ENCODE measurements around the gene CASP10. TPM values are rescaled to one million over a fixed set of nuclear protein-coding genes. Genes with fewer than 3 reads are reported as not detected.

The CASP10 gene
- total and polyA plus RNA-seq, 2 of the 4 experiments (the other 2 are of a cell fraction) = 0.12 to 0.90 TPM

DNA sequence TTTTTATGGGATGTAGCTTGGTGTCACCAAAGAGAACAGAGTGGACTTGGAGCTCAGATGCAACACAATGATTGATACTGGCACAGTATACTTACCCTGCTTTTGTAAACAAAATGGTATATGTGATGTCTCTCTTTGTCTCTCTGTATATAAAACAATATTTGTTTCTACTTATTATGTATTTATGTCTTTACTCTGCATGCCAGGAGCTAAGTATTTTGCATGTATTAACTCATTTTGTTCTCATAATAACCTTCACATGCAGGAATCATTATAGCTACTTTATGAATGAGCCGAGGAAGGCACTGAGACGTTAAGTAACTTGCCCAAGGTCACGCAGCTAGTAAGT lies 49.5 kb downstream of the CASP10 start:
- peaks cover 6% of the 10 kb centered on the region; the same call in 1 of the 2 replicates for H3K4me1 ChIP-seq (ENCODE audit: control insufficient read depth, insufficient read depth, low read length)
- BruUV-seq (replicated peaks) = no TSS peak
- H3K14ac ChIP-seq (replicated peaks; ENCODE audit: low read depth, low read length) = no peak overlapping the region
- H3K36me3 ChIP-seq (ENCODE audit: control insufficient read depth, insufficient read depth, low read length) = no peaks in the 10 kb centered on the region
- ChIA-PET CTCF (interaction anchor here (0.5 to 1.7 kb wide), 19 partner anchors 9 to 460 kb away, joined by 3 to 8 read pairs (median 4); partner anchors contain the start of genes CASP10, STRADB and TRAK2), POLR2A (ENCODE audit: unreplicated experiment) (no interaction called here)
- DNase-seq = no peak
- no peak overlapping the region for H3K4me3 ChIP-seq (ENCODE audit: insufficient read depth, low read depth, low read length)
- in situ Hi-C loops (cut with MboI; ENCODE audit: low sequenced_read_pairs) = loop anchor here (25.0 kb wide), 1 partner anchor 380 kb away; a partner anchor contains a TSS
- peak overlapping the region; percentile 86 for H2AFZ ChIP-seq (replicated peaks; ENCODE audit: low read length, poor library complexity)
- no peak overlapping the region for H3K9ac ChIP-seq (ENCODE audit: low read depth, low read length)
- no peak overlapping the region for H2BK5ac ChIP-seq (ENCODE audit: low read depth, low read length, poor library complexity, severe bottlenecking)
- H3K56ac ChIP-seq (ENCODE audit: extremely low read depth, insufficient read depth, low read length) = no peak overlapping the region
- no CpG with 5 or more reads among the region's 3 CpGs for WGBS, 2 experiments (ENCODE audit: extremely low coverage in 2 of 2, insufficient read length in 1 of 2)
- H4K20me1 ChIP-seq (ENCODE audit: insufficient read depth, low read length) = no peaks in the 10 kb centered on the region
- no peaks in the 10 kb centered on the region for H3K9me1 ChIP-seq (ENCODE audit: insufficient read depth, low read length)
- no peak overlapping the region; the same call in 1 of the 2 replicates for H4K5ac ChIP-seq (ENCODE audit: low read depth, low read length)
- intact Hi-C loops (cut with micrococcal nuclease) = loop anchor here (1.0 to 10.0 kb wide), 4 partner anchors 49 to 472 kb away; partner anchors contain the start of gene CASP10
- H3K9me3 ChIP-seq (ENCODE audit: control insufficient read depth, insufficient read depth, low read length) = no peaks in the 10 kb centered on the region
- H4K8ac ChIP-seq (ENCODE audit: low read depth in 2 of 2, low read length in 2 of 2) = peak overlapping the region; percentile 97 to 99; a peak in 3 of 4 replicates
- H2BK120ac ChIP-seq (ENCODE audit: low read depth, low read length) = no peak overlapping the region
- ATAC-seq (ENCODE audit: low read depth) = no peak
- H3K18ac ChIP-seq (ENCODE audit: low read depth, low read length) = no peak overlapping the region
- no peak for TF ChIP-seq RFX5 (IDR thresholded peaks at IDR 0.05; ENCODE audit: low read depth, low read length)
- TF ChIP-seq FOS (IDR thresholded peaks at IDR 0.05; ENCODE audit: low read depth, low read length) = no peak
- no peak for TF ChIP-seq MAFK (IDR thresholded peaks at IDR 0.05; ENCODE audit: low read depth, low read length)
- TF ChIP-seq SMC3 (IDR thresholded peaks at IDR 0.05; ENCODE audit: low read depth, low read length) = no peak
- no peak for TF ChIP-seq RAD21 (IDR thresholded peaks at IDR 0.05; ENCODE audit: low read length)
- H2BK15ac ChIP-seq (ENCODE audit: low read depth, low read length) = no peak overlapping the region
- H2AK9ac ChIP-seq (replicated peaks; ENCODE audit: low read depth, low read length, poor library complexity) = no peak overlapping the region
- H3K23ac ChIP-seq (ENCODE audit: low read depth, low read length) = no peak overlapping the region
- no peak overlapping the region for H2AK5ac ChIP-seq (ENCODE audit: low read depth, low read length)
- H2BK20ac ChIP-seq (ENCODE audit: low read depth, low read length) = no peak overlapping the region
- no peak overlapping the region for H3K4ac ChIP-seq (ENCODE audit: low read depth, low read length)
- H3K4me2 ChIP-seq (ENCODE audit: low read depth, low read length) = no peak overlapping the region
- H3K27ac ChIP-seq (ENCODE audit: insufficient read depth, low read length) = no peak overlapping the region
- no peaks in the 10 kb centered on the region for H3K27me3 ChIP-seq (ENCODE audit: control insufficient read depth, insufficient read depth, low read length)
- dilution Hi-C loops (cut with HindIII; ENCODE audit: low sequenced_read_pairs, unreplicated experiment) = no loop called here
- H3K79me1 ChIP-seq (ENCODE audit: low read depth in 1 of 2, low read length in 2 of 2) = no peaks in the 10 kb centered on the region
- no peak overlapping the region for H4K91ac ChIP-seq (ENCODE audit: insufficient read depth, low read depth, low read length)

Data from IMR-90 (cell line).